Glutamatergic neuron (in vitro differentiated cells): ENCODE results near the gene SMKR1. TPM values are rescaled to one million over a fixed set of nuclear protein-coding genes. Genes with fewer than 3 reads are reported as not detected.
A peak's percentile ranks its signal among the peaks of the same experiment; 100 is the strongest.

Source experiments
- DNase-seq: peaks from one replicate; pipeline ENCODE4 v3.0.0; 2022
- H3K27ac Mint-ChIP-seq: one replicate; pipeline ENCODE4 v1.8.0; 2020; ENCODE audit warnings: mild to moderate bottlenecking, mixed read lengths, inconsistent platforms; ENCODE audit not compliant: unreplicated experiment
- H3K27me3 Mint-ChIP-seq: one replicate; pipeline ENCODE4 v1.8.0; 2020; ENCODE audit warnings: mild to moderate bottlenecking, moderate library complexity, mixed read lengths, inconsistent platforms; ENCODE audit not compliant: unreplicated experiment
- H3K36me3 Mint-ChIP-seq: one replicate; pipeline ENCODE4 v1.8.0; 2020; ENCODE audit warnings: mild to moderate bottlenecking, mixed read lengths, inconsistent platforms; ENCODE audit not compliant: unreplicated experiment
- H3K4me1 Mint-ChIP-seq: one replicate; pipeline ENCODE4 v1.8.0; 2020; ENCODE audit warnings: mild to moderate bottlenecking, low read depth, mixed read lengths, inconsistent platforms; ENCODE audit not compliant: unreplicated experiment
- H3K4me3 Mint-ChIP-seq: one replicate; pipeline ENCODE4 v1.8.0; 2020; ENCODE audit warnings: mild to moderate bottlenecking, mixed read lengths, inconsistent platforms; ENCODE audit not compliant: unreplicated experiment
- H3K9me3 Mint-ChIP-seq: one replicate; pipeline ENCODE4 v1.8.0; 2020; ENCODE audit warnings: mild to moderate bottlenecking, moderate library complexity, mixed read lengths, inconsistent platforms; ENCODE audit not compliant: unreplicated experiment
- total RNA-seq: library from RNA; stranded (reverse); fragmentation: NEBNext Ultra II Directional; extraction: Animal tissue kit (Norgen Biotek cat#: 25700); gene quantifications from one replicate; pipeline ENCODE4 v1.2.1, GENCODE V29; 2021; ENCODE audit not compliant: unreplicated experiment
- TF ChIP-seq, protein P1 (sequence below): fragments of 200-600 bp; sonication (generic); IDR thresholded peaks from one replicate; pipeline ENCODE4 v1.5.0; 2021; ENCODE audit not compliant: partially characterized antibody, unreplicated experiment

Gene SMKR1
- total RNA-seq, 1 donor from 2014 or later: 0.98 TPM

DNA sequence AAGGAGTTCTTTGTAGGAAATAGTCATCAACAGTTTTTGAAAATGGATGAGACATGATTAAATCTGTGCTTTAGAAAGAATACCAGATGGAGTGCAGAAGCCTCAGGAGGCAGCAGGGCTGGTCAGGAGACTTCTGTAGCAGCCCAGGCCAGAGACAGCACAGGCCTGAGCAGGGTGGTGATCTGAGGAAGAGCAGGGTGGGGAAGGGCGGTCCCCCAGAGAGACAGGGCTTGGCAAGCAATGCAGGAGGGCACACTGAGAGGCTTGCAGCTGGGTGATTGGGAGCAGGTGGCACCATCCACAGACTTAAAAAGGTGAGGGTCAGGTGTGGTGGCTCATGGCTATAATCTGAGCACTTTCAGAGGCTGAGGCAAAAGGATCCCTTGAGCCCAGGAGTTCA, 4.3 kb upstream of the SMKR1 start:
- TF ChIP-seq, protein P1, sequence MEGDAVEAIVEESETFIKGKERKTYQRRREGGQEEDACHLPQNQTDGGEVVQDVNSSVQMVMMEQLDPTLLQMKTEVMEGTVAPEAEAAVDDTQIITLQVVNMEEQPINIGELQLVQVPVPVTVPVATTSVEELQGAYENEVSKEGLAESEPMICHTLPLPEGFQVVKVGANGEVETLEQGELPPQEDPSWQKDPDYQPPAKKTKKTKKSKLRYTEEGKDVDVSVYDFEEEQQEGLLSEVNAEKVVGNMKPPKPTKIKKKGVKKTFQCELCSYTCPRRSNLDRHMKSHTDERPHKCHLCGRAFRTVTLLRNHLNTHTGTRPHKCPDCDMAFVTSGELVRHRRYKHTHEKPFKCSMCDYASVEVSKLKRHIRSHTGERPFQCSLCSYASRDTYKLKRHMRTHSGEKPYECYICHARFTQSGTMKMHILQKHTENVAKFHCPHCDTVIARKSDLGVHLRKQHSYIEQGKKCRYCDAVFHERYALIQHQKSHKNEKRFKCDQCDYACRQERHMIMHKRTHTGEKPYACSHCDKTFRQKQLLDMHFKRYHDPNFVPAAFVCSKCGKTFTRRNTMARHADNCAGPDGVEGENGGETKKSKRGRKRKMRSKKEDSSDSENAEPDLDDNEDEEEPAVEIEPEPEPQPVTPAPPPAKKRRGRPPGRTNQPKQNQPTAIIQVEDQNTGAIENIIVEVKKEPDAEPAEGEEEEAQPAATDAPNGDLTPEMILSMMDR: no peak
- Mint-ChIP-seq H3K4me1 (peaks cover 2% of the 10 kb centered on the region), H3K27me3 (peaks cover 9% of the 10 kb centered on the region), H3K9me3 (peaks cover 3% of the 10 kb centered on the region), H3K4me3 (no peak overlapping the region), H3K36me3 (no peaks in the 10 kb centered on the region), H3K27ac (no peak overlapping the region)
- no peak for DNase-seq

DNA sequence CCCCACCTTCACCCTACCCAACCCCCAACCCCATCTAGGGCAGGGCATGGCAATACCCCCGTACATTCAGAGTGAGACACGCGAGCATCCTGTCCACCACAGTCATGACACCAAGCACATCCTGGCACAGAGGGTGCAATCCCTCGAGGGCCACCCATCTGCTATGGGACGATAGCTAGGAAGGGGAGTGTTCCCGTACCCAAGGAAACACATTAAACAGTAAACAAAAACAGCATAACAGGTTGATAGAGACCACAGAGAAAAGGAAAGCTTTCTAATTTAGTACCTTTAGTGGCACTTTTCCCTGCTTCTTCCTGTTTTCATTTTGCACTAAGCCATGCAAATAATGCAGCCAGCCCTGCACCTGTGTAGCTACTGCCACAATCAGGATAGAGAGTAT, 2.3 kb upstream of the SMKR1 start:
- Mint-ChIP-seq H3K27ac (no peak overlapping the region), H3K4me3 (no peak overlapping the region), H3K9me3 (peaks cover 8% of the 10 kb centered on the region), H3K4me1 (peaks cover 6% of the 10 kb centered on the region), H3K27me3 (peaks cover 13% of the 10 kb centered on the region), H3K36me3 (no peaks in the 10 kb centered on the region)
- TF ChIP-seq, protein P1: no peak
- DNase-seq: no peak

DNA sequence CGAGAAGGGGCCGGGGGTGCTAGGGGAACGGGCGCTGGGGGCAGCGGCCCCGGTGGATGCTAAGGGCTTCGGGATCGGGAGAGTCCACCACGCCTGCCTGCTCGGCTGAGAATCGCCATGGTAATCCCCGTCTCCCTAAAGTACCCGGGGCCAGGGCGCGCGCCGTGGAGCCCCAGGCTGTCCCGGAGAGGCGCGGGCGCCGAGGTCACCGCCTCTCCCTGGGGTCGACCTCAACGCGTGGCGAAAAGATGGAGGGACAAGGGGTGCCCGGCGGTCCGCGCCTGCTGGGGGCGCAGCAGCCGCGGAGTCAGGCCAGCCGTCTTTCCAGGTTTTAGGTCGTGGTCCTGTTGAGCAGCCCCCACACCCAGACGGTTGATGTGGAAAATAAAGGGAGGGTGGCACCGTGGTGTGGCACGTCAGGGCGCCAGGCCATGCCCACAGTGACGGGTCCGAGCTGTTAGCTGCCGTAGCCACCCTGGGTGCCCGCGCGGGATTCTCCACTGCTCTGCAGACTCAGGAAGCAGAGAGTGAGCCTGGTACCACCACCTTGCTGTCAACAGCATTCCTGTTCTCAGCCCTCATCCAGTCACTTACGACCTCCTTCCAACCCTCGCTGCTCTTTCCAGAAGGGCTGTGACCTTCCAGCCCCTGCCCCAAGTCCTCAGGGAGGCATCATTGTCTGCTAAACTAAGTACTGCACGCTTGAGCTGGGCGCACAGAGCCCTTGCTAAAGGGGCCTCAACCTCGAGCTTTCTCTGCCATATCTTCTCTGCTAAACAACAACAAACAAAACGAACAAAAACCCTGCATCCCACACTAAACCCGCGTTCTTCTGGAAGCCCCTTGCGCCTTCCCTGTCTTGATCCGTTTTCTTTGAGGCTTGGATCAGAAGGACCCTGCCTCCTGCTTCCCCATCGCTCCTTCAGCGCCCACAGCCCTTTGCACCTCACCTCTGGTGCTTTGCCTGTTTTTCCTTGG, 666 bp downstream of the SMKR1 start:
- peak overlapping the region; percentile 17 for H3K27ac Mint-ChIP-seq
- peaks cover 8% of the 10 kb centered on the region for H3K9me3 Mint-ChIP-seq
- DNase-seq: peak; percentile 36
- peak overlapping the region; percentile 91 for H3K4me3 Mint-ChIP-seq
- TF ChIP-seq, protein P1: peak; percentile 12
- peaks cover 5% of the 10 kb centered on the region for H3K4me1 Mint-ChIP-seq
- H3K36me3 Mint-ChIP-seq: no peaks in the 10 kb centered on the region
- peaks cover 9% of the 10 kb centered on the region for H3K27me3 Mint-ChIP-seq

DNA sequence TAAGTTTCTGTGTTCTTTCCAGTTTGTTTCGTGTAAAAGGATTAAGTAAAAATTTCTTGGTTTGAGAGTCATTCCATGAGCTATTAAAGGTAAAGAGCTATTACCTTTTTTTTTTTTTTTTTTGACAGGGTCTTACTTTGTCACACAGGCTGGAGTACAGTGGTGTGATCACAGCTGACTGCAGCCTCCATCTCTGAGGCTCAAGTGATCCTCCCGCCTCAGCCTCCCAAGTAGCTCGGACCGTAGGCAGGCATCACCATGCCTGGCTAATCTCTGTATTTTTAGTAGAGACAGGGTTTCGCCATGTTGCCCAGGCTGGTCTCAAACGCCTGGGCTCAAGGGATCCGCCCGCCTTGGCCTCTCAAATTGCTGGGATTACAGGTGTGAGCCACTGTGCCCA, 1.4 kb downstream of the SMKR1 start:
- peak overlapping the region; percentile 91 for H3K4me3 Mint-ChIP-seq
- H3K4me1 Mint-ChIP-seq: peaks cover 5% of the 10 kb centered on the region
- no peak overlapping the region for H3K27ac Mint-ChIP-seq
- H3K36me3 Mint-ChIP-seq: no peaks in the 10 kb centered on the region
- no peak for DNase-seq
- H3K27me3 Mint-ChIP-seq: peaks cover 9% of the 10 kb centered on the region
- H3K9me3 Mint-ChIP-seq: peaks cover 8% of the 10 kb centered on the region
- TF ChIP-seq, protein P1: no peak

DNA sequence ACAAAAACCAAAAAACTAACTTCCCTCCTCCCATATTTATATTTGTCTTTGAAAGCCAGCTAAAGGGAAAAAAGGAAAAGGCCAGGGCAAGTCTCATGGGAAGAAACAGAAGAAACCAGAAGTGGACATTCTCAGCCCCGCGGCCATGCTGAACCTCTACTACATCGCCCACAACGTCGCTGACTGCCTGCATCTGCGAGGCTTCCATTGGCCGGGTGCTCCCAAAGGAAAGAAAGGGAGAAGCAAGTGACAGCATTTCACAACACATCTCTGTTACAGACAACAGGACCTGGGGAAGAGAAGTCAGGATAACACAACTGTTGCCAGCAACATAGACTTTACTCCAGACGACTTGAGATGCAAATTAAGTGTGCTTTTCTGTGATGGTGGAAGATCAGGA, 9.9 kb downstream of the SMKR1 start:
- no peak overlapping the region for H3K27ac Mint-ChIP-seq

More for the DNA sequence above, 9.9 kb downstream of the SMKR1 start:
- no peak for DNase-seq
- no peaks in the 10 kb centered on the region for H3K9me3 Mint-ChIP-seq
- no peaks in the 10 kb centered on the region for H3K36me3 Mint-ChIP-seq
- H3K4me1 Mint-ChIP-seq: peaks cover 3% of the 10 kb centered on the region
- TF ChIP-seq, protein P1: no peak
- H3K27me3 Mint-ChIP-seq: no peaks in the 10 kb centered on the region
- H3K4me3 Mint-ChIP-seq: no peak overlapping the region
